Erythroblast (primary cell): ENCODE measurements around the gene RNF152.

Experiments used
- GATA1 ChIP-seq: IDR thresholded peaks from 2 replicates; pipeline ENCODE4 v1.6.1; 2011; ENCODE audit warnings: low read depth, mild to moderate bottlenecking, control low read depth, low read length, moderate library complexity
- POLR2A ChIP-seq: IDR thresholded peaks from 2 replicates; pipeline ENCODE4 v1.6.1; 2011; ENCODE audit warnings: mild to moderate bottlenecking, low read length

DNA sequence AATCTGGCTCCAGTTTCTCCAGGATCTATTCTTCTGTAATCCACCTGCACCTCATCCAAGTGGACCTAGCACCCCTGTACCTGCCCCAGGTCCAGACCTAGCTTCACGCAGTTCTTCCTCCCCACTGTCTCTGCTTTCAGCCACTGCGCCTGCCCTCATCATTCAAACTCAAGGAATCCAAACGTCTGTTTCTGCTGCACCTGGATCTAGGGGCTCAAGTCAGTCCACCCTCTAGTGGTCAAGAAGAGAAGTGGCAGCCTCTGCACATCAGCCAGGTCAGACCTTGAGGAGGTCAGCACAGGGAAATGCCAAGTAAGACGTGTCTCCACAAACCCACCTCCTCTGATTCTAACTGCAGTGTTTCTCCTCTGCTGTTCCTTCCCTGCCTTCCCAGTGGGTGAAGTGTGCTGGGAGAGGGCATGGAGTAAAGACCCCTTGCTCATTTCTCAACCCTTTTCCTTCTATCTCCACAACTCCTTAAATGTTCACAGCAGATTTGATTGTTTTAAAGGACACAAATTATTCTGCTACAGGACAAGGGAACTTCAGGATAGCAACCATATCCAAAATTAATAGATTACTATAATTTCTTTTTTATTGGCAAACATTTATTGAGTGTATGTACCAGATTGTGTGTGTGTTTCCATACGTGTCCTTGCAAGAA lies 8.6 kb upstream of the RNF152 start:
- no peak for TF ChIP-seq POLR2A
- TF ChIP-seq GATA1, result no peak
